Fibroblast of lung (primary cell): ENCODE data around the gene WDHD1. TPM values are rescaled to one million over a fixed set of nuclear protein-coding genes. Genes with fewer than 3 reads are reported as not detected.

Experiments
- DNase-seq, 2 donors: peaks; one replicate each; pipeline versions ENCODE4 v3.0.0 to v3.0.0-alpha.2; 2010; ENCODE audit warnings: low read depth in 2 of 2
- H2AFZ ChIP-seq: 2 replicates; pipeline ENCODE4 v1.5.1; 2012; ENCODE audit warnings: low read length, control low read depth, inconsistent platforms
- H3K27ac ChIP-seq: 2 replicates; pipeline ENCODE4 v1.5.1; 2011; ENCODE audit warnings: low read length, control low read depth; ENCODE audit not compliant: insufficient read depth
- H3K27me3 ChIP-seq: 2 replicates; pipeline ENCODE4 v1.5.1; 2011; ENCODE audit warnings: mild to moderate bottlenecking, low read length; ENCODE audit not compliant: control insufficient read depth, insufficient read depth
- H3K36me3 ChIP-seq: 2 replicates; pipeline ENCODE4 v1.5.1; 2011; ENCODE audit warnings: low read length; ENCODE audit not compliant: control insufficient read depth, insufficient read depth
- H3K4me1 ChIP-seq: 2 replicates; pipeline ENCODE4 v1.5.1; 2011; ENCODE audit warnings: low read length; ENCODE audit not compliant: control insufficient read depth, insufficient read depth; ENCODE audit errors: extremely low read depth
- H3K4me2 ChIP-seq: 2 replicates; pipeline ENCODE4 v1.5.1; 2011; ENCODE audit warnings: low read length, control low read depth; ENCODE audit not compliant: insufficient read depth; ENCODE audit errors: extremely low read depth
- H3K4me3 ChIP-seq, 4 experiments: fragments of 200-600 bp in 1 of 4; sonication (generic) in 1 of 4; replicated peaks in 1 of 4; 2 replicates each; pipeline ENCODE4 v1.5.1; 2011 to 2016; ENCODE audit warnings: low read length in 4 of 4, low read depth in 3 of 4, mild to moderate bottlenecking in 3 of 4, control low read depth in 2 of 4, inconsistent platforms in 1 of 4, mixed read lengths in 1 of 4; ENCODE audit not compliant: insufficient read depth in 1 of 4; ENCODE audit errors: control extremely low read depth in 1 of 4
- H3K79me2 ChIP-seq: 2 replicates; pipeline ENCODE4 v1.5.1; 2012; ENCODE audit warnings: mild to moderate bottlenecking, low read length, inconsistent platforms; ENCODE audit not compliant: control insufficient read depth, insufficient read depth
- H3K9ac ChIP-seq: 2 replicates; pipeline ENCODE4 v1.5.1; 2011; ENCODE audit warnings: mild to moderate bottlenecking, low read length, control low read depth; ENCODE audit not compliant: insufficient read depth
- H3K9me3 ChIP-seq: 2 replicates; pipeline ENCODE4 v1.5.1; 2012; ENCODE audit warnings: low read depth, low read length; ENCODE audit not compliant: control insufficient read depth, insufficient read depth
- H4K20me1 ChIP-seq: 2 replicates; pipeline ENCODE4 v1.5.1; 2011; ENCODE audit warnings: low read length; ENCODE audit not compliant: control insufficient read depth, insufficient read depth; ENCODE audit errors: extremely low read depth
- EZH2 ChIP-seq: IDR thresholded peaks from 2 replicates; pipeline ENCODE4 v1.5.1; 2012; ENCODE audit warnings: low read length, control low read depth, mild to moderate bottlenecking; ENCODE audit errors: missing control alignments
- polyA plus RNA-seq, 2 donors: library from polyadenylated mRNA; depleted of rRNA in 1 of 2; stranded (reverse) in 1 of 2; unstranded in 1 of 2; fragments of >200 nt; gene quantifications; 2 replicates each; pipeline ENCODE4 v1.2.1, GENCODE V29; 2011 to 2012; ENCODE audit warnings: missing spikeins in 1 of 2
- total RNA-seq: library from RNA; depleted of rRNA; stranded (reverse); fragments of >200 nt; gene quantifications from 2 replicates; pipeline ENCODE4 v1.2.1, GENCODE V29; 2014
- TF ChIP-seq, protein P1 (sequence below), 2 donors: IDR thresholded peaks in 1 of 2; conservative IDR thresholded peaks in 1 of 2; 1 replicate in 1 of 2; 2 replicates in 1 of 2; pipeline ENCODE4 v1.5.1; 2011 to 2012; ENCODE audit warnings: low read length in 2 of 2, control low read depth in 1 of 2, inconsistent platforms in 1 of 2, low read depth in 1 of 2, mild to moderate bottlenecking in 1 of 2

Gene WDHD1
- total and polyA plus RNA-seq, 2 donors (not counting 1 experiment from before 2014, with no cell fraction given) = 7.3 to 8.6 TPM

- Histone ChIP-seq H3K27ac (peak overlapping the region; percentile 100), H3K79me2 (peaks cover 57% of the 10 kb centered on the region), H3K9me3 (no peaks in the 10 kb centered on the region), H3K27me3 (no peaks in the 10 kb centered on the region), H3K4me2 (peak overlapping the region; percentile 81), H3K4me1 (peaks cover 4% of the 10 kb centered on the region), H4K20me1 (peaks cover 2% of the 10 kb centered on the region), H3K4me3 (peak overlapping the region; percentile 85 to 97 (median 95)), H3K9ac (peak overlapping the region; percentile 100), H3K36me3 (no peaks in the 10 kb centered on the region), H2AFZ (no peak overlapping the region)
- TF ChIP-seq EZH2 = no peak
- TF ChIP-seq, protein P1, sequence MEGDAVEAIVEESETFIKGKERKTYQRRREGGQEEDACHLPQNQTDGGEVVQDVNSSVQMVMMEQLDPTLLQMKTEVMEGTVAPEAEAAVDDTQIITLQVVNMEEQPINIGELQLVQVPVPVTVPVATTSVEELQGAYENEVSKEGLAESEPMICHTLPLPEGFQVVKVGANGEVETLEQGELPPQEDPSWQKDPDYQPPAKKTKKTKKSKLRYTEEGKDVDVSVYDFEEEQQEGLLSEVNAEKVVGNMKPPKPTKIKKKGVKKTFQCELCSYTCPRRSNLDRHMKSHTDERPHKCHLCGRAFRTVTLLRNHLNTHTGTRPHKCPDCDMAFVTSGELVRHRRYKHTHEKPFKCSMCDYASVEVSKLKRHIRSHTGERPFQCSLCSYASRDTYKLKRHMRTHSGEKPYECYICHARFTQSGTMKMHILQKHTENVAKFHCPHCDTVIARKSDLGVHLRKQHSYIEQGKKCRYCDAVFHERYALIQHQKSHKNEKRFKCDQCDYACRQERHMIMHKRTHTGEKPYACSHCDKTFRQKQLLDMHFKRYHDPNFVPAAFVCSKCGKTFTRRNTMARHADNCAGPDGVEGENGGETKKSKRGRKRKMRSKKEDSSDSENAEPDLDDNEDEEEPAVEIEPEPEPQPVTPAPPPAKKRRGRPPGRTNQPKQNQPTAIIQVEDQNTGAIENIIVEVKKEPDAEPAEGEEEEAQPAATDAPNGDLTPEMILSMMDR (conservative IDR thresholded peaks at IDR 0.05 in 1 of 2, IDR thresholded peaks at IDR 0.05 in 1 of 2; ENCODE audit: low read depth in 1 of 2, low read length in 2 of 2) = no peak
- DNase-seq = peak; percentile 47 to 51
These were observed 25.5 kb upstream of the WDHD1 start for GRCh38 chr14:55052269-55052930.

GRCh38 chr14:55051423-55052268 lies 24.7 kb upstream of the WDHD1 start, which contains the start of gene MAPK1IP1L:
Gene MAPK1IP1L (plus strand): TSS chr14:55051647. CDS start chr14:55061684, 10,037 bp downstream.
- H3K27ac ChIP-seq = peak within 1 kb of the TSS; percentile 100
- H3K4me1 ChIP-seq = peaks cover 4% of the 10 kb centered on the region
- H2AFZ ChIP-seq = peak within 1 kb of the TSS; percentile 54
- peak; percentile 89 to 91 for DNase-seq
- H3K4me3 ChIP-seq = peak within 1 kb of the TSS; percentile 85 to 97 (median 95)
- H4K20me1 ChIP-seq = peaks cover 2% of the 10 kb centered on the region
- TF ChIP-seq, protein P1 (conservative IDR thresholded peaks at IDR 0.05 in 1 of 2, IDR thresholded peaks at IDR 0.05 in 1 of 2; ENCODE audit: low read depth in 1 of 2, low read length in 2 of 2) = peak; percentile 63 to 90
- TF ChIP-seq EZH2 = no peak
- peak within 1 kb of the TSS; percentile 100 for H3K9ac ChIP-seq
- no peaks in the 10 kb centered on the region for H3K9me3 ChIP-seq
- H3K4me2 ChIP-seq = peak within 1 kb of the TSS; percentile 98
- no peaks in the 10 kb centered on the region for H3K27me3 ChIP-seq
- no peaks in the 10 kb centered on the region for H3K36me3 ChIP-seq
- peaks cover 50% of the 10 kb centered on the region for H3K79me2 ChIP-seq

- no peaks in the 10 kb centered on the region for H3K27me3 ChIP-seq
- no peak for DNase-seq
- H3K79me2 ChIP-seq = peaks cover 44% of the 10 kb centered on the region
- H3K36me3 ChIP-seq = no peaks in the 10 kb centered on the region
- TF ChIP-seq EZH2 = no peak
- peak overlapping the region; percentile 100 for H3K27ac ChIP-seq
- H3K4me2 ChIP-seq = peak overlapping the region; percentile 98
- peaks cover 4% of the 10 kb centered on the region for H3K4me1 ChIP-seq
- H3K9ac ChIP-seq = peak overlapping the region; percentile 100
- H3K9me3 ChIP-seq = no peaks in the 10 kb centered on the region
- peak overlapping the region; percentile 54 for H2AFZ ChIP-seq
- peak overlapping the region; percentile 39 to 94 (median 58) for H3K4me3 ChIP-seq
- H4K20me1 ChIP-seq = no peaks in the 10 kb centered on the region
These were observed 24.2 kb upstream of the WDHD1 start for GRCh38 chr14:55051165-55051422.
